Skeletal muscle tissue (tissue), 4 donors: ENCODE results near the gene NEBL. TPM values are rescaled to one million over a fixed set of nuclear protein-coding genes. Genes with fewer than 3 reads are reported as not detected.

Experiments
- H3K27ac ChIP-seq: one replicate; pipeline ENCODE4 v1.7.0; 2013; ENCODE audit warnings: mild to moderate bottlenecking, low read depth, low read length, inconsistent platforms
- H3K27me3 ChIP-seq, 3 donors: one replicate each; pipeline ENCODE4 v1.7.0; 2013; ENCODE audit warnings: low read length in 3 of 3; ENCODE audit not compliant: control insufficient read depth in 3 of 3, insufficient read depth in 3 of 3
- H3K36me3 ChIP-seq, 3 donors: one replicate each; pipeline ENCODE4 v1.7.0; 2013; ENCODE audit warnings: low read length in 3 of 3; ENCODE audit not compliant: control insufficient read depth in 3 of 3, insufficient read depth in 3 of 3
- H3K4me1 ChIP-seq, 3 donors: one replicate each; pipeline ENCODE4 v1.7.0; 2013; ENCODE audit warnings: low read length in 3 of 3, mild to moderate bottlenecking in 3 of 3; ENCODE audit not compliant: control insufficient read depth in 3 of 3, insufficient read depth in 3 of 3
- H3K4me3 ChIP-seq, 3 donors: one replicate each; pipeline ENCODE4 v1.7.0; 2013; ENCODE audit warnings: low read length in 3 of 3
- H3K9ac ChIP-seq, 3 donors: one replicate each; pipeline ENCODE4 v1.7.0; 2013; ENCODE audit warnings: low read length in 3 of 3, mild to moderate bottlenecking in 3 of 3, moderate library complexity in 2 of 3, low read depth in 1 of 3
- H3K9me3 ChIP-seq, 3 donors: one replicate each; pipeline ENCODE4 v1.7.0; 2013; ENCODE audit warnings: low read length in 3 of 3; ENCODE audit not compliant: control insufficient read depth in 3 of 3
- total RNA-seq: library from RNA; depleted of rRNA; stranded (reverse); fragments of >200 nt; gene quantifications from one replicate; pipeline ENCODE4 v1.2.3, GENCODE V29; 2014
- donor health status: Osteomylitis.

The NEBL gene
- total RNA-seq, 1 donor from 2014 or later = 6.8 TPM

DNA sequence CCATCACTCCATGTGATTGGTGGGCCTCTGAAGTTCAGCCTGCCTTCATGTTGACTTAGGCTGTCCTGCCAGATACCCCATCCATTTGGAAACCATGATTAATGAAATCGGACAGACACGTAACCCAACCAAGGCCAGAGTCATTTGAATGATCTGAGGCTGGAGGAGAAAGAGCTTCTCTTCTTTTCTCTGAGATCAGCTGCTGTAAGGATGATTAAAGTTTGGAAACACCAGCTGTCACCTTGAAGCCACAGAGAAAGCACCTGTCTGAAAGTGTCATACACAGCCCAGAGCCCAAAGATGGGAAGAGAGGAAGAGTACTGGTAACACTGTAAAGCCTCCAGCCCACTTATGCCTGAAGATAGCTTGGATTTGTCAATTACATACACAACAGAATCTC is 22.9 kb downstream of the NEBL start:
- H3K4me3 ChIP-seq = no peak overlapping the region
- no peaks in the 10 kb centered on the region for H3K36me3 ChIP-seq
- no peaks in the 10 kb centered on the region for H3K4me1 ChIP-seq
- no peaks in the 10 kb centered on the region for H3K27me3 ChIP-seq
- no peak overlapping the region for H3K9ac ChIP-seq
- no peaks in the 10 kb centered on the region for H3K9me3 ChIP-seq
- H3K27ac ChIP-seq = no peak overlapping the region

DNA sequence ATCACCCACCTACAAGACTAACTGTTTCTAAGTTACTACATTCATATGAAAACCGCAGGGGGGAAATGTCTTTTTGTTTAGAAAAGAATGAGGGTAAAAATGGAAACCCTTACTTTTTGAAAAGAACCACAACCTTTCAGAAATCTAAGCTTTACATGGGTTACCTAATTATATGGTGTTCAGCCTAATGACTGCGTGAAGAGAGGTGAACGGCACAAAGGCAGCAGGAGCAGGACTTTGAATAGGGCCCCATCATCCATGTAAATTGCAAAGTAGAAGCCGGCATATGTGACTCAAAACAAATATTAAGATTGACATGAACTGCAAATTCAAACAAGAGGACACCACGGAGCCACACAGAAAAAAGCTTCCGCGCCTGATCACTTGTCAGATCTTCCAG is 25.1 kb downstream of the NEBL start:
- H3K4me1 ChIP-seq = no peaks in the 10 kb centered on the region
- no peaks in the 10 kb centered on the region for H3K9me3 ChIP-seq
- no peak overlapping the region for H3K4me3 ChIP-seq
- no peaks in the 10 kb centered on the region for H3K27me3 ChIP-seq
- H3K36me3 ChIP-seq = no peaks in the 10 kb centered on the region
- no peak overlapping the region for H3K9ac ChIP-seq
- H3K27ac ChIP-seq = no peak overlapping the region

DNA sequence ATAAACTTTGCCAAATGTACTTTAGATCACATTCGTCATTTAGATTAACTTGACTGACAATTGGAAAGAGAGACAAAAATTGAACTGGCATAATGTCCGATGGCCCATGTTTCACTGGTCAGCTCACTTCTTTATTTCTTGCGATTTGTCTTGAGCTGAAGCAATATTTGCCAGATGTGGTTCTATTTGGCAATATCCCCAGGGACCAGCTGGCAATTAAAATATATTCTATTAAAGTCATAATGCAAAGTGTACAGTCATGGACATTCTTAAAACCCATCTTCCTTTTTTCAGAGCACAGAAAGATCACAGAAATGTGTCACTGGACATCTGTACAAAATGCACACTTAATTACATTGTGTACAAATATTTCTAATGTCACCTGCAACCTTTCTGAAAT is 26.3 kb downstream of the NEBL start:
- Histone ChIP-seq H3K27ac (no peak overlapping the region), H3K9ac (no peak overlapping the region), H3K36me3 (no peaks in the 10 kb centered on the region), H3K4me3 (no peak overlapping the region), H3K9me3 (no peaks in the 10 kb centered on the region), H3K27me3 (no peaks in the 10 kb centered on the region), H3K4me1 (no peaks in the 10 kb centered on the region)

DNA sequence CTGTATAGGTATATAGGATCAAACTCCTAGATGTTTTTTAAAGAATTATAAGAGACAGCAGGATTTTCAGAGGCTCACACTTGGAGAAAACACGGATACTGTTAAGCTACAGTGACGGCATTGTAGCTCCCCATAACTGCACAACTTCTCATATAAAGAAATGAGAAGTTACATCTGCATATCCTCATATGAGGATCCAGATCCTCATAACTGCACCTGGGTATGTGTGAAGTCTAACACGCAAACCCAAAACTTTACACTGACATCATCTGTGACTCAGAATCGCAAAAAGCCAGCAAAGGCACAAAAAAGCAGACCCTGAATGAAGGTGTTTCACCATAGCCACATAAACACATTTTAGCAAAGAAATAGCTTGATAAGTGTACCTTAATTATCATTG is 34.1 kb downstream of the NEBL start:
- Histone ChIP-seq H3K27ac (no peak overlapping the region), H3K9ac (no peak overlapping the region), H3K36me3 (no peaks in the 10 kb centered on the region)

DNA sequence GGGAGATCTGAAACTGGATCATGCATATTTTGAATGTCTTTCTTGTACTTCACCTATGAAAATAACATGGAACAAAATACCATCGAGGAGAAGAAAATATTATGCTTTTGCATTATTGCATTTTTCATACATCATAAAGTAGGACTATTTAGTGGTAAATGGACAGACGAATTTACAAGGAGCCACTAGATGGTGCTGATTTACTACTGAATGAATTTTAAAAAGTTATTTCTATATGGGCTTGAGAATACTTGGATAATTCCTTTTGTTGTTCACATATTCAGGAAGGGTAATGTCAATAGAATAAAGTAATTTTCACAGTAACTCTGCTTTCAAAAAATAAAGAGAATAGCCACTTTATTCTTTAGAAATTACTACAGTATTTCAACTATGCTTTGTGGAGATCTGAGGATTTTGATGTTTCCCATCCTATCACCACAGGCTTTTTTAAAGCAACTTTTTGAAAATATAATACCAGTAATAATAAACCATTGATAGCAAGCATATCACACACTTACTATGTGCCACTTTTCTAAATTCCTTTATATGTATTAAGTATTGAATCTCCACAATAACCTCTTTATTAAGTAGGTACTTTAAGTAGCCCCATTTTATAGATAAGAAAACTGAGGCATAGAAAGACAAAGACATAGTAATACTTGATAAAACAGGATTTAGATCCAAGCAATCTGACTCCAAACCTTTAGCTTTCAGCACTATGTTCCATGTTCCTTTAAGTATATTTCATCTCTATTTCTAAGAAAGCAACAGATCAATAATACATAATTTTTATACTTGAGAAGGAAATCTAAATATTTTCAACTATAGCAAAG is 38.6 kb downstream of the NEBL start:
- no peak overlapping the region for H3K4me3 ChIP-seq
- no peak overlapping the region for H3K9ac ChIP-seq
- H3K4me1 ChIP-seq = no peaks in the 10 kb centered on the region
- H3K36me3 ChIP-seq = no peaks in the 10 kb centered on the region
- H3K27me3 ChIP-seq = no peaks in the 10 kb centered on the region
- no peak overlapping the region for H3K27ac ChIP-seq
- no peaks in the 10 kb centered on the region for H3K9me3 ChIP-seq

More for the DNA sequence above, 34.1 kb downstream of the NEBL start:
- H3K4me3 ChIP-seq = no peak overlapping the region
- H3K27me3 ChIP-seq = no peaks in the 10 kb centered on the region
- no peaks in the 10 kb centered on the region for H3K9me3 ChIP-seq
- no peaks in the 10 kb centered on the region for H3K4me1 ChIP-seq

DNA sequence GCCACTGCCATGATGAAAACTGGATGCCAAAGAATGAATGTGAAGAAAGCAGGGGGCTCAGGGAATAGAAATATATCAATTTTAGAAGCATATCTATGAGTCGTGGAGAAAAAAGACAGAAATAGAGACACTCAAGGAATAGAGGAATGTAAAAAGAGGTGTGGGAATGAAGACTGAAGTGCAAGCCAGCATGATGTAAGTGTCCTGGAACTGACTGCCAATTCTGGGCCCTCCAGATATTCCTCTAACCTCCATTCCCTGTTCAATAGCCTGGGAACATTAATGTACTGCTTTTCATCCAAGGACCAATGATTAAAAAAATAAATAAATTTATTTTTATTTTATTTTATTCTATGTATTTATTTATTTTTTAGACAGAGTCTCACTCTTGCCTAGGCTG is 40.6 kb downstream of the NEBL start:
- no peaks in the 10 kb centered on the region for H3K36me3 ChIP-seq
- H3K27me3 ChIP-seq = no peaks in the 10 kb centered on the region
- no peak overlapping the region for H3K4me3 ChIP-seq
- no peak overlapping the region for H3K9ac ChIP-seq
- no peaks in the 10 kb centered on the region for H3K4me1 ChIP-seq
- no peak overlapping the region for H3K27ac ChIP-seq
- no peaks in the 10 kb centered on the region for H3K9me3 ChIP-seq

DNA sequence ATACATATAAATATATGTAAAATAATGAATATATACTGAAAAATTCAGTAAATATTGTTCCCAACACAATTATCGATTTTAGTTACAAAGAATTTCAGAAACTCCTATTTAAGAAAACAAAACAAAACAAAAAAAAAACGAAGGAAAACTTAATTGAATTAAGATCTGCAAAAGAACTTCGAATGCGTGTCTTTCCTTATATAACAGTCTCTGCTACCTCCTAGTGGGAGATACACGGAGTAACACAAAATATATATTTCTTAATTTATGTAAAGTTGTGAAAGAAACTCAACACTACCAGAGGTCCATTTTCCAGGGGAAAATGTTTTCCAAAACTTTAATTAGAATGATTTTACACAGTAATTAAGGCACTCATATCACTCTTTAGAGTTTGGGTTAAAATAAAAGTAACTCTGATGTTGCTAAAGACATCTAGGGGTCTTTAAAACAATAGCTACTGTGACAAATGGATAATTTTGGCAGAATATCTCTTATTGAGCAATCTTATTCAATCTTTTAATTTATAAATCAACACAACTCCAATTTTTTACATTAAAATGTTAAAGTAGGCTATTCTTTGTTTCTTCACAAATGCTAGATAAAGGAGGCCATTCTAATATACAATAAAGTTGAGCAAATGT is 41.6 kb downstream of the NEBL start:
- Histone ChIP-seq H3K27ac (no peak overlapping the region), H3K36me3 (no peaks in the 10 kb centered on the region), H3K9me3 (no peaks in the 10 kb centered on the region)

DNA sequence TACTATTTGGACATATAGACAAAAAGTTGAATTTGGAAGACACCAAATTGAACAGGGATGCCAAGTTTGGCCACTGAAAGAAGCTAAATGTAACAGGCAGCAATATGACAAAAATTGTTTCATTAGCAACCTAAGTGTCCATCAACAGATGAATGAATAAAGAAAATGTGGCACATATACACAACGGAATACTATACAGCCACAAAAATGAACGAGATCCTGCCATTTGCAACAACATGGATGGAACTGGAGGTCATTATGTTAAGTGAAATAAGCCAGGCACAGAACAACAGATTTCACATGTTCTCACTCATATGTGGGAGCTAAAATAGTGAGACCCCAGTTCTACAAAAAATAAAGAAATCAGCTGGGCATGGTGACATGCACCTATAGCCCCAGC is 43.8 kb downstream of the NEBL start:
- Histone ChIP-seq H3K4me3 (no peak overlapping the region), H3K36me3 (no peaks in the 10 kb centered on the region), H3K27me3 (no peaks in the 10 kb centered on the region), H3K9me3 (no peaks in the 10 kb centered on the region), H3K27ac (no peak overlapping the region), H3K9ac (no peak overlapping the region), H3K4me1 (no peaks in the 10 kb centered on the region)

More for the DNA sequence above, 41.6 kb downstream of the NEBL start:
- Histone ChIP-seq H3K4me3 (no peak overlapping the region), H3K4me1 (no peaks in the 10 kb centered on the region), H3K9ac (no peak overlapping the region), H3K27me3 (no peaks in the 10 kb centered on the region)

DNA sequence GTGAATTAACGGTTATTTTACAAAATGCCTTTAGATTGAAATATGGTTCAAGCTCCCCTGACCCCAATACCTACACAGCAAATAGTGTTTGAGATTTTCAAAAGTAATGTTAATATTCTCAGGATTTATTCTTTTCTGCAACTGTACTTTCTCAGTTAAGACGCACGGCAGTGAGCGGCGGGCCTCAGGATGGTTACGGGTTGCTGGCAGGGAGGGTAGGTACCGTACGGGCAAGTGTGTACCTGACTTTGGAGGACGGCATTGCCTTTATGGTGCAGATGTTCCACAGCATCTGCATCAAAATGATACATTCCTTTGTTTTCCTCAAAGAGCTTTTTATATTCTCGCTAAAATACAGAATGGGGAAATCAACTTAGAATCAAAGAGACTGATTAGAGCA is 44.8 kb downstream of the NEBL start:
- Histone ChIP-seq H3K27me3 (no peaks in the 10 kb centered on the region), H3K9me3 (no peaks in the 10 kb centered on the region), H3K9ac (no peak overlapping the region), H3K4me1 (no peaks in the 10 kb centered on the region), H3K27ac (no peak overlapping the region), H3K4me3 (no peak overlapping the region), H3K36me3 (no peaks in the 10 kb centered on the region)

DNA sequence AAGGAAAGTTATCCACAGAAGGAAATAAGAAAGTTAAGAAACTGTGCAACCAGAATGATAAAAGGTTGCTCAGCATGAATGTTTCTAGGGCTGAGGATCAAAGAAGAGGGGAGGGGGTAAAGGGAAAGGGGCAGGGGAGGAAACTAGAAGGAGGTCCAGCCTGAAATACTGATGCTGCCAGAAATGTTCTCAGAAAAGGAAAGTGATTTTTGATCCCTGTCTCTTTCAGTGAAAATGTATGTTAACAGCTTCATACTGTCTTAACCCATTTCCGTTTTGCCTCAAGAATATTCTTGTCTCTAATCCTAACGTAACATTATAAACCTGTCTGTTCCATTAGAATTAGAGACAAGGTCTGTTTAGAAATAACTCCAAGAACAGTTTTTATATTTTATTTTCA is 49.6 kb downstream of the NEBL start:
- H3K4me1 ChIP-seq = no peaks in the 10 kb centered on the region
- H3K4me3 ChIP-seq = no peak overlapping the region
- H3K27me3 ChIP-seq = no peaks in the 10 kb centered on the region
- no peaks in the 10 kb centered on the region for H3K9me3 ChIP-seq
- no peaks in the 10 kb centered on the region for H3K36me3 ChIP-seq
- no peak overlapping the region for H3K27ac ChIP-seq
- no peak overlapping the region for H3K9ac ChIP-seq
